ENCODE results near the gene SARDH.

DNA sequence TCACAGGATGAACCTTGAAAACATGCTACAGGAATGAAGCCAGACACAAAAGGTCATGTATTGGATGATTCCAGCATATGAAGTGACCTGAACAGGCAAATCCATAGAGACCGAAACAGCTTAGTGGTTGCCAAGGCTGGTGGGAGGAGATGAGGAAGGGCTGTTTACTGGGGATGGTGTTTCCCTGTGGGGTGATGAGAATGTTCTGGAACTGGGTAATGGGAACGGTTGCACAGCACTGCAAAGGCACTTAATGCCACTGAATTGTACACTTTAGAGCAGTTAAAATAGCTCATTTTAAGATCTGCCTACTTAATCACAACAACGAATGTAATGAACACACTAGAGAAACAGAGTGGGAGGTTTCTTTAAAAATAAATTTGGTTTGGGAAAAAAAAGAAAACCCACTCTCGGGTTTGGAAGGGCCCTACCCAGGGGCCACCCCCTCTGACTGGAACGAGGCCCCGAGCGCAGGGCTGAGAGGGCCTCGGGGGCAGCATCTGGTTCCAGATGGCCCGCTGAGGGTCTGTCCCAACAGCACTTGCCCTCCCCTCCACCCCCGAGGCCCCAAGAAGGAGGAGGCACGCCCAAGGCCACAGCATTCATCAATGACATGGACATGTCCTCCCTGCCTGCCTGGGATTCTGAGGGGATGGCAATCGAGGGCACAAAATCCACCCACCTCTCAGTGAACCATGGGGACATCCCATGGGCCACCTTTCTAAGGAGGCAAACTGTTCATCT, 31.7 kb downstream of the SARDH start:
- no peak for TF ChIP-seq POLR2AphosphoS5 (IDR thresholded peaks at IDR 0.05)
- TF ChIP-seq, protein P1, sequence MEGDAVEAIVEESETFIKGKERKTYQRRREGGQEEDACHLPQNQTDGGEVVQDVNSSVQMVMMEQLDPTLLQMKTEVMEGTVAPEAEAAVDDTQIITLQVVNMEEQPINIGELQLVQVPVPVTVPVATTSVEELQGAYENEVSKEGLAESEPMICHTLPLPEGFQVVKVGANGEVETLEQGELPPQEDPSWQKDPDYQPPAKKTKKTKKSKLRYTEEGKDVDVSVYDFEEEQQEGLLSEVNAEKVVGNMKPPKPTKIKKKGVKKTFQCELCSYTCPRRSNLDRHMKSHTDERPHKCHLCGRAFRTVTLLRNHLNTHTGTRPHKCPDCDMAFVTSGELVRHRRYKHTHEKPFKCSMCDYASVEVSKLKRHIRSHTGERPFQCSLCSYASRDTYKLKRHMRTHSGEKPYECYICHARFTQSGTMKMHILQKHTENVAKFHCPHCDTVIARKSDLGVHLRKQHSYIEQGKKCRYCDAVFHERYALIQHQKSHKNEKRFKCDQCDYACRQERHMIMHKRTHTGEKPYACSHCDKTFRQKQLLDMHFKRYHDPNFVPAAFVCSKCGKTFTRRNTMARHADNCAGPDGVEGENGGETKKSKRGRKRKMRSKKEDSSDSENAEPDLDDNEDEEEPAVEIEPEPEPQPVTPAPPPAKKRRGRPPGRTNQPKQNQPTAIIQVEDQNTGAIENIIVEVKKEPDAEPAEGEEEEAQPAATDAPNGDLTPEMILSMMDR (IDR thresholded peaks at IDR 0.05): no peak

Measured in esophagus muscularis mucosa (tissue), 3 donors.